HL-60/S4 treated with retinoic acid at 250 ng/mL for 4 days and 3 days (cell line): ENCODE results near the gene MPIG6B.
"Not testable (repeated sequence)": the region's sequence is repeated elsewhere in the genome, so short reads cannot be mapped to it uniquely, and the experiment has no call there.

ENCODE experiments used
- in situ Hi-C: fragments of 300-500 bp; cut with MboI; formaldehyde crosslinking; loops from 2 replicates; pipeline ENCODE4 v1.7.0; 2022; ENCODE audit warnings: low sequenced_read_pairs

Gene MPIG6B

DNA sequence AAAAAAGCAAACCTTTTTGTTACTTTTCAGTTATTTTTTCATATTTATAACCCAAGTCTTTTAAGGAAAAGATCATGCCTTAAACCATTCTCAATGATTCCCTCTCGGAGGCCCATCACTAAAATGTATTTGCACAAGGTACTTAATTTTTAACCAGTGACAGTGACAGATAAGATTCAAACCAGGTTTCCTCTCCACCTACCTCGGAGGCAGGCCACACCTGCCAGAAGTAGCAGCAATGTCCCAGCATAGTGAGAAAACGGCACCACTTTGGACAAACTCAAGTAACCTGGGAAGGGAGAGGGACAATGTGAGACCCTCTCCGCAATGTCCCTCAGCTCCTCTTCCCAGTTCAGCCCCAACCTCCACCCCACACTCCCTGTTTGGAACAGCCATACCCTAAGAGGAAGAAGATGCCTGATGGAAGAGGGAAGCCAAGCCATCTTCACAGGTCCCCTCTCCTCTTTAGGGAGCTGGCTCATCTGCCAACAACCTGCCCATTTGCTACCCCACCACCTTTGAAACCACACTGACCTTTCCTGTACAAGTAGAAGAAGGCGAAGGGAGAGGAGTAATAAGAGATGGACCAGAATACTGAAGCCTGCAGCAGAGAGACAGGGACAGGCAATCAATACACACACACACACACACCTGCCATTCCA, 22.3 kb upstream of the MPIG6B start:
- in situ Hi-C loops, result no loop called here

DNA sequence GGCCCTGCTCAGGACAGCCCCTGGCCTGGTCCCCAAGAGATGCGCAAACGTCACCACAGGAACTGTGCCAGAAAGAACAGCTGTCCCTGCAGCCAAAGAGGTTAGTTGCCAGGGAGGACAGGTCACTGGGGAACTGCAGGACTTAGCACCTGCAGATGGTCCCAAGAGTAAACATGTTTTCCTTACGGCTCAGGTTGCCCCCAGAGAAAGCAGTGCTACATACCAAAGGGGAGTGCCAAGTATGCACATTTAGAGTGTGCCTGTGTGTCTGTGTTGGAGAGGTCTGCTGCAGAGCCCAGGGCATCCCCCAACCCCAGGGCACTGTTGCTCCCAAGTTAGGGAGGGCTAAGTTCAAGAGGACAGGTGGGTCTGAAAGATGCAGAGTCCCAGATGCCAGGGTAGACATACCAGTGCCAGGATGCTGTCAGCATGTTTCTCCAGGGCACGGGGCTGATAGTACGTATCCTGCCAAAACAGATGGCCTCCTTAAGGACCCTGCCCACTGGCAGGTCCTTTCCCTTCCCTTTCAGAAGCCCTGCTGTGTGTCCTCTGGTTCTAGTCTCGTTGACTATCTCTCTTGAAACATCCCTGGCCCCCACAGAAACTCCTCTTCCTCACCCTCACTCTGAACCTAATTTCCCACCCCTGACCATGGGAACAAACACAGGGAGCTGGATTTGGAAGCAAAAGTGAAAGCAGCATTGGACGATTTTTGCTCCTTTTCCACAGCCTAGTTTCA, 21.3 kb upstream of the MPIG6B start:
- in situ Hi-C loops, result no loop called here

GRCh38 chr6:31702405-31702818, 20.8 kb upstream of the MPIG6B start:
- in situ Hi-C loops, result no loop called here

DNA sequence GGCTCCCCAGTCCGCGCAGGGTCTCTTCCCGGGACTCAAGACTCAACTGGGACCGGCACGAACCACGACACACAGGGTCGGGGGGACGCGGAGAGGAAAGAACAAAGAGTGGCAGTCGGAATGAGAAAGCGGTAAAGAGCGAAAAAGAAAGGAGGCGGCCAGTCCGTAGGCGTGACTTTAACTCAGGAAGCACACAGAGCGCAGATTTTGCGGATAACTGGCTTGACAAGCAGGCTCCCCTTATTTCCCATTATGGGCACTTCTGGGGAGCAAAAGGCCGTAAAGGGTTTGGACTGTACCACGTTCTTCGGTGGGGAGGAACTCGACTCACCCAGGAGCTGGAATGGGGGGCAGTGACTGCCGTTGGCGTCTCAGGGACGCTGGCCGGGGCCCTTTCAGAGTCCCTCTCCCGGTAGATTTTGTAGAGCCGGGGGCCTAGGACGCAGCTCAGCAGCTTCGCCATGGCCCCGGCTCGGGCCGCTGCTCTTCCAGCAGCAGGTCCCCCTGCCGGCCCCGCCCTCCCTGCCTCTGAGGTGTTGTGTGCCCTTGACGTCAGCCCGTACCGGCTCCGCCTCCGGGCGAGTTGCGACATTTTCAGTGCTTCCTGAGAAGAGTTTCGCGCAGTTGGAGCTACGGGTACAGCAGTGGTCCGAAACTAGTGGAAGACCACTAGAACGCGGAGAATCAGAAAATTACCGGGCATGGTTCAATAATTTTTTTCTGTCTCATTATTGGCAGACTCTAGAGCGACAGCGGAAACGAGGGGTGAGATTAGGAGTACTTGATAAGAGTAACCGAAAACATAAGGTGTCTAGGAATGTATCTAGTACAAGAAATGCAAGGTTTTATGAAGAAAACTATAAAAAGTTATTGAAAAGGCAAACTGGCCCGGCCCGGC, 20.1 kb upstream of the MPIG6B start, which contains the start of gene ABHD16A:
TSS of gene ABHD16A (minus strand) at position 506 of the 898 bp plus-strand sequence. CDS start at position 463, 43 bp downstream.
- in situ Hi-C loops, result no loop called here

- in situ Hi-C loops, result no loop called here
Observed at GRCh38 chr6:31705931-31706330, 17.2 kb upstream of the MPIG6B start.

- in situ Hi-C loops, result no loop called here
Observed at GRCh38 chr6:31706599-31706998, 16.6 kb upstream of the MPIG6B start, which contains the start of gene LY6G6F. Gene LY6G6F (plus strand): TSS chr6:31706866. CDS start chr6:31706907, 41 bp downstream.

DNA sequence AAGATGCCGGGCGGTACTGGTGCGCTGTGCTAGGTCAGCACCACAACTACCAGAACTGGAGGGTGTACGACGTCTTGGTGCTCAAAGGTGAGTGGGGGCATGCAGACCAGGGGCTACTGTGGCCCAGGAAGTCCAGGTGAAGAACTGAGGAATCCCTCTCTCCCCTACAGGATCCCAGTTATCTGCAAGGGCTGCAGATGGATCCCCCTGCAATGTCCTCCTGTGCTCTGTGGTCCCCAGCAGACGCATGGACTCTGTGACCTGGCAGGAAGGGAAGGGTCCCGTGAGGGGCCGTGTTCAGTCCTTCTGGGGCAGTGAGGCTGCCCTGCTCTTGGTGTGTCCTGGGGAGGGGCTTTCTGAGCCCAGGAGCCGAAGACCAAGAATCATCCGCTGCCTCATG, 15.5 kb upstream of the MPIG6B start:
- in situ Hi-C loops, result no loop called here

DNA sequence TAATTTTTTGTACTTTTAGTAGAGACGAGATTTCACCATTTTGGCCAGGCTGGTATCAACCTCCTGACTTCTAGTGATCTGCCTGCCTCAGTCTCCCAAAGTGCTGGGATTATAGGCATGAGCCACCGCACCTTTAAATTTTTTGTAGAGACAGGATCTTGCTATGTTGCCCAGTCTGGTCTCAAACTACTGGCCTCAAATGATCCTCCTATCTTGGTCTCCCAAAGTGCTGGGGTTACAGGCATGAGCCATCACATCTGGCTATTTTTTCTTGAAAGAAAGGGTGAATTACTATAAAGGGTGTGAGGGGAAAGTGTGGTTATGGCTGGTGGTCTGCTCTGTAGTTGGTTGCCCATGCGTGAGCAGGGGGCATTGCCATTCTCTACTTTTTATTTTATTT, 14.9 kb upstream of the MPIG6B start:
- in situ Hi-C loops, result no loop called here

- in situ Hi-C loops, result not testable (repeated sequence)
Observed at GRCh38 chr6:31709157-31709556, 14.0 kb upstream of the MPIG6B start.

DNA sequence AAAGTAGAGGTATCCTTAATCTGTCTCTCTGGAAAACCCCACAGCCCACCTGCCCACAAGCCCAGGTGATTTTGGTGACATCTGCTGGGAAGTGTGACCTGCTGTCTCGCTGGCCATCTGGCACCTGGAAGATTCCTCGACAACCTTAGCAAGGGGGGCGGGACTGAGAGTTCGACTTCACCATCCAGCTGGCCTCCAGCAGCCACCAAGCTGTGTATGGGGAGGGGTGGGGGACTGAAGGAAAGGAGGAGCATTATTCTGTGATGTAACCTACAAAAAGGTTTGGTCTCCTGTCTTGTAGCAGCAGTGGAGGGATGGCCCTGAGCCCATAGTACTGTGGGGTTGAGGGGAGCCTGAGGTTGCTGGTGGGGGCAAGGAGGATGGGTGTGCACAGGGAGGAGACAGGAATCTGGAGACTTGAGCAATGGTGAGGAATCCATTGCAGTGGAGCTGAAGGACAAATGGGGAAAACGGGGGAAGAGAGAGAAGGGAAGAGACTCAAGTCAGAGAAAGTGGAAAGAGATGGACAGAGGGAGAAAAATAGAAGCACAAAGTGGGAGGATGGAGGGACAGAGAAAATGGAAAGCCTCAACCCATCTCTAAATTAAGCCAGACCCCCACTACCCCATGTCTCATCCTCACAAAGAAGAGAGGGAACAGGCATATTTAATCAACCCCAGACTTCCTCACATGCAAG, 12.5 kb upstream of the MPIG6B start:
- in situ Hi-C loops, result no loop called here

GRCh38 chr6:31711233-31711632, 11.9 kb upstream of the MPIG6B start:
- in situ Hi-C loops, result no loop called here

DNA sequence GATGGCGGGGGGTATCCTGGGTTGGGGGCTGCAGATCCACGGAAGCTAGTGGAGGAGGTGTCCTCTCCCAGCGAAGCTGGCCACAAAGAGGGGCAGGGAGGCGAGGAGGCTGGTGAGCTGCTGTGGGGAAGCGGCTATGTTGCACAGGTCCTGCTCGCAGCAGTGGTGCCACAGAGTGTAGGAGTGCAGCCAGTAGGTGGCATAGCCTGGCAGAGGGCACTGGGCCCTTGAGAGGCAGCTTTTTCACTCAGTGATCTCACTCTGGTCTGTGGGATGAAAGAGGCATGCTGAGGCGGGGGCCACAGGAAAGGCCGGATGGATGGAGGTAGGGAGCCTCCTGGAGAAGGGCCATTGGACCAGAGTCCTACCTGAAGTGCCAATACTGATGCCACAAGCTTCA, 10.9 kb upstream of the MPIG6B start:
- in situ Hi-C loops, result no loop called here

GRCh38 chr6:31713465-31713864, 9.7 kb upstream of the MPIG6B start:
- in situ Hi-C loops, result no loop called here

DNA sequence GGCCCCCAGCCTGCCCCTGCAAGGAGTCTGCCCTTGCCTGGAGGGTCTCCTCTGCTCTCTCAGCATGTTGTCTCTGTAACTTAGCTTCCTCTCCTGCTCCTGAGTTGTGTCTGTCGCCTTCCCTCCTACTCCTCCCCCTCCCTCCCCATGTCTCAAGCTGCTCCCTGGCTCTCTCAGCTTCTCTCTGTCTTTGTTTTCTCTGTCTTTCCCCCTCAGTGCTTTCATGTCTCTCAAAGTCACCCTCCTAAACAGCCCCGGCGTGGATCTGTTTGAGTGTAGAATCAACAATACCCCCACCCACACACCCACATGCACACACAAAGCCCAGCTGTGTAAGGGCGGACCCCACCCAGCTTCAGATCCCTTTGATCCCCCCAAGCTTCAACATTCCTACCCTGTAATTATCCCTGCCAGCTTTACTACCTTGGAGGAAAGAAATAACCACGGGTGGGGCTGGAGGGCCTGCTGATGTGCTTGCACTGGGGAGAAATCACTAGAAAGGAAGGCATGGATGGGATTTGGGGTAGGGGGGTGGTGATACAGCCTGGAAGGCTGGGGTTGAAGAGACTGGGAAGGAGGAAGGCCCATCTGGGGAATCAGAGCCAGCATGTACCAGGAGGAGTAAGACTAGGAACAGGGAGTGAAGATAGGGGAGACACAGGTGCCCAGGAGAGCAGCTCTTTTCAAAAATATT, 9.0 kb upstream of the MPIG6B start:
- in situ Hi-C loops, result no loop called here

DNA sequence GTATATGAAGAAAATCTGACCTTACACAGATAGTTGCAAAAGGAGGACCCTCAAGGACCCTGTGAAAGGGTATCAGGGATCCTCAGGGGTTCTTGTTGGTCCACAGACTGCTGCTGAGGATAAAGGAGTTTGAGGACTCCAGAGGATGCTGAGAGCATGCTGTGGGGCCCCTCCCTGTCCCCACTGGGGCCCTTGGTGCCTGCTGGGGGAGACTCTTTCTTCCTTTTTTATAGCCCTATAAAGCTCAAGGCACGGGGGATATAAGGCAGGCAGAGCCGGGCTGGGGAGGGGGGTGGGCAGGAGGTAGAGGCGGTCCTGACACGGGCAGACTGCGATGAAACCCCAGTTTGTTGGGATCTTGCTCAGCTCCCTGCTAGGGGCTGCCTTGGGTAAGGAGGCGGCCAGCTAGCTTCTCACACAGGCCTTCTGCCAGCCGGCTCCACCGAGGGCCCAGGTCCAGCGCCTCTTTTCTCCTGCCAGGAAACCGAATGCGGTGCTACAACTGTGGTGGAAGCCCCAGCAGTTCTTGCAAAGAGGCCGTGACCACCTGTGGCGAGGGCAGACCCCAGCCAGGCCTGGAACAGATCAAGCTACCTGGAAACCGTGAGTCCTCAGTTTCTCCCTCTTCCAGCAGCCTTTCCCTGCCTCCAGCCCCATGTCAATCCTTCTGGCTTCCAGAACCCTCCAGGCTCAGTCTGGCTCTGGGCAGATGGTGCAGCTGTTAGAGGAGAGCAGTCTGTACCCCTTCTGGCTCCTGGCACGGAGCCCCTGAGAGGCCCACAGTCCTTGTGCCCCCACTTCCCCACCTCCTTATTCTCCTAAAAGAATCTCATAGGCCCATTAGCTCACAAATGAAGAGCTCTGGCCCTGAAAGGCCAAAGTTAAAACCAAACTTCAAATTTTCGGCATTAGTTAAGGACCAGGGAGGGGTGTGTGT, 7.9 kb upstream of the MPIG6B start, which contains the start of gene LY6G6D:
TSS of gene LY6G6D (plus strand) at position 327 of the 937 bp plus-strand sequence. CDS start at position 335, 8 bp downstream.
- in situ Hi-C loops, result no loop called here

GRCh38 chr6:31717499-31718222, 5.5 kb upstream of the MPIG6B start:
- in situ Hi-C loops, result no loop called here

DNA sequence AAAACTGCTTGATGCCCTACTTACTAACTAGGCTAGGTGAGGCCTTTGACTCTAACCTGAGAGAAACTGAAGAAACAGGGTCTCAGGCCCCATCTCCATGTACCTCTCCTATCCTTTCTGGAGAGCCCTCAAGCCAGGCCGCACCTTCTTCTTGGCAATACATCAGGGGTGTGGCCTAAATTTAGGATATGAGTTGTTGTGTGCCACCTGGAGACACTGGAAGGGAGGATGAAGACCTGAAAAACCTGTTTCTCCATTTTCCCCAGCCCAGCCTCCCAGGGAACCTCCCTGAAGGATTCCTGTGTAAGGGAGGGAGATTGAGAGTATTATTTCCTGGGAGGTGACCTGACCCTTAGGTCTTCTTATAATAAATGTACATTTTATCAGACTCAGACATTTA, 4.9 kb upstream of the MPIG6B start:
- in situ Hi-C loops, result no loop called here

GRCh38 chr6:31719001-31719400, 4.2 kb upstream of the MPIG6B start:
- in situ Hi-C loops, result no loop called here
